ENCODE data around the gene SCN7A.
"Not testable (repeated sequence)": the region's sequence is repeated elsewhere in the genome, so short reads cannot be mapped to it uniquely, and the experiment has no call there.

Gene SCN7A

DNA sequence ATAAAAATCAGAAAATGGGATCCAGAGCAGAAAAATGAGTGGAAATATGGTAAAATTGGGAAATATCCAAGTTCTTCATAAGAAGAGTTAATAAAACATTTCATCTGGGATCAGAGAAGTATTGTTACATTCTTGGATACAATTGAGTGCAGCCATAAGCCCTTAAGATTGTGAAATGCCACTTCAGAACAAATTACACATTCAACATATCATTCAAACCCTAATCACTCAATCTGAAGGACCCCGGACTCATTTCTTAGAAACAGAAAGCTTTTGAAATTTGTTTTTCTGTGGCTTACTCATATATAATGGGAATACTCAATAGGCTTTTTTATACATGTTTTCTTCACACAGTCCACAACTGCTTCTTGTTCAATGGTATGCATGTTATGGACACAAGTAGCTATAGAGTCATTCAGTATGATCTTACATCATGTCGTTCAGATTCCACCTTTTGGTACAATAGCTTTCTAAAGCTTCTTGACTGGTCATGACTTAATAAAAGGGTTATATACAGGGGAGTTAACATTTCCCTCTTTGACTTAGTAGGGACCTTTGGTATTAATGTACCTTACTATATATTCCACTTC lies 39.9 kb downstream of the SCN7A start:
- DNase-seq (ENCODE audit: low read depth), result no peak

DNA sequence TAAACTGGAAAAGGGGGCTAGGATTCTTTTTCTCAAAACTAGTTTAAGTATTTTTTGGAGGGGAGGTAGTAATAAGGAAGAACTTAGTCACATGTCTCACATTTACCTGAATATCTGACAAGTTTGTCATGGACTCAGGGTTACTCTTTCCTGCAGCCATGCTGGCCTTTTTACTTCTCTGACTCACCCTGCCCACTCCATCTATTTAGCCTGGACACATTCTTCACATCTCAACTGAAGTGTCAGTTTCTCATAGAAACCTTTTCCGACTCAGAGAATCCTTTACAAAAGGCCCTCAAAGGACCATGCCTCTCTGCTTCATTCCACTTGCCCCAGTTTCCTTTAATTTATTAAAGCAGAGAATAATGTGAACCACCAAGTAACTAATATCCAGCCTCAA lies 42.6 kb downstream of the SCN7A start:
- DNase-seq (ENCODE audit: low read depth), result no peak

DNA sequence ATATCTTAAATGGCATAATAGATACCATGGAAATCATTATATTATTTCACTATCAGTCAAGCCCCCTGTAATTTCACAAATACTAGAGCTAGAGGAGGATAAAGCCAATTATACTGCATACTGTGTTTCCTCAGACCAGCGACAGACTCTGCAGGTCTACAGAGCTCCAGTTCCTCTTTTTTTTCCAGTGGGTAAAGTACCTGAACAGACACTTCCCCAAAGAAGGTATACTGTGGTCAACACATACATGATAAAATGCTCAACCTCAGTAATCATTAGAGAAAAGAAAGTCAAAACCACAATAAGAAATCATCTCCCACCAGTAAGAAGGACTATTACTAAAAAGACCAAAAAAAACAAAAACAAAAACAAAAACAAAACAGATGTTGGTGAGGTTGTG lies 44.6 kb downstream of the SCN7A start:
- no peak for DNase-seq (ENCODE audit: low read depth)

DNA sequence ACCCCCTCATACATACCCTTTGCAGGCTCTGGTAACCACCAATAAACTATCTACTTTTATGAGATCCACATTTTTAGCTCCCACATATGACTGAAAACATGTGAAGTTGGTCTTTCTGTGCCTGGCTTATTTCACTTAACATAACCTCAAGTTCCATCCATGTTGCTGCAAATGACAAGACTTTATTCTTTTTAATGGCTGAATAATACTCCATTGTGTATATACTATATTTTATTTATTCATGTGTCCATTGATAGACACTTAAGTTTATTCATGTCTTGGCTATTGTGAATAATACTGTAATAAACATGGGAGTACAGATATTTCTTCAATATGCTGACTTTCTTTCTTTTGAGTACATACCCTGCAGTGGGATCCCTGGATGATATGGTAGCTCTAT lies 45.9 kb downstream of the SCN7A start:
- DNase-seq (ENCODE audit: low read depth), result no peak

DNA sequence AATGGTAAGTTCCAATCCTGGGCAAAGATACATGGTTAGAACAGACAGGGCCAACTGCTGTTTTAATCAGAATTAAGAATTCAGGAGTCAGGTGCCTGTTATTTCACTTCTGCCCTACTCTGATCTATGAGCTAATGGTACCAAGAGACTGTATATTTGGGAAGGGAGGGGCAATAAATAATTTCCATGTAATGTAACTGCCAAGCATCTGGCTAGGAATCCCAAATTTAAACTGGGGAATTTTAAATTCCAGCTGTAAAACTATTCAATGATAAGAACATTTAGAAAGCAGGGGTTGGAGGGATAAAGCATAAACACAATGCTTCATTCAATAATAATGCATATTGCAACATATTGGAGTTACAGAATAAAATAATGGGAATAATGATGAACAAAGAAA lies 49.7 kb downstream of the SCN7A start:
- DNase-seq (ENCODE audit: low read depth), result no peak

DNA sequence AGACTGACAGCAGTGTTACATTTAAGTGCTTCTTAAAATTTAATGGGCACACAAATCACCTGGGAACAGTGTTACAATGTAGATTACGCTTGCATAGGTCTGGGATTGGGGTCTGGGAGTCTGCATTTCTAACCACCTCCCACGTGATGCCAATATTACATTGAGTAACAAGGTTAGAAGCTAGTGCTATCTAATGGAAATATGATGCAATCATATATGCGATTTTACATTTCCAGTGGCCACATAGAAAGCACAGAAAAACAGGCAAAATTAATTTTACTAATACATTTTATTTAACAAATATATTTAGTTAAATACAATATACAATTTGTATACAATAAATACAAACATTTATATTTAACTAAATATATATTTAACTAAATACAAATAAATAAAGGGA lies 53.7 kb downstream of the SCN7A start:
- DNase-seq (ENCODE audit: low read depth), result no peak

DNA sequence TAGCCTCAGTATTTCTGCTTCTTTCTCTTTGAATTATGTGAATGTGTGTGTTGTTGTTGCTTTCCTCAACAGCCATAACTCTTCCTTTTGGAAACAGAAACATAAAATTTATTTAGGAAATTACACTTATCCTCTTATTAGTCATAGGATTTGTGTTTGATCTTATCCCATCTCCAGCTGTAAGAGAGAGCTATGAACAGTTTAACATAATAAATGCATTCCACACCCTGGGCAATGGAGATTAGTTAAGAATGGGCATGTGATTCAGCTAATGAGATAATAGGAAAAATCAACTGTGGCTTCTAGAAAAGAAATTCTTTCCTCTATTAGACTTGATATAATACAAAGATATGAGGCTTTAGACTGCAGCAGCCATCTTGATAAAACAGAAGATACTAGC lies 55.0 kb downstream of the SCN7A start:
- DNase-seq (ENCODE audit: low read depth), result no peak

DNA sequence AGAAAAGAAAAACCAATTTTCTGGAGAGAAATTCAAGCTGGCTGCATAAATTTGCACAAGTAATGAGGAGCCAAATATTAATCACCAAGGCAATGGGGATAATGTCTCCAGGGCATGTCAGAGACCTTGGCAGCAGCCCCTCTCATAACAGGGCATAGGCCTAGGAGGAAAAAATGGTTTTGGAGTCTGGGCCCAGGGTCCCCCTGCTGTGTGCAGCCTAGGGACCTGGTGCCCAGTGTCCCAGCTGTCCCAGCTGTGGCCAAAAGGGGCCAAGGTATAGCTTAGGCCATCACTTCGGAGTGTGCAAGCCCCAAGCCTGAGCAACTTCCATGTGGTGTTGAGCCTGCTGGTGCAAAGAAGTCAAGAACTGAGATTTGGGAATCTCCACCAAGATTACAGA lies 57.1 kb downstream of the SCN7A start:
- DNase-seq (ENCODE audit: low read depth), result no peak

DNA sequence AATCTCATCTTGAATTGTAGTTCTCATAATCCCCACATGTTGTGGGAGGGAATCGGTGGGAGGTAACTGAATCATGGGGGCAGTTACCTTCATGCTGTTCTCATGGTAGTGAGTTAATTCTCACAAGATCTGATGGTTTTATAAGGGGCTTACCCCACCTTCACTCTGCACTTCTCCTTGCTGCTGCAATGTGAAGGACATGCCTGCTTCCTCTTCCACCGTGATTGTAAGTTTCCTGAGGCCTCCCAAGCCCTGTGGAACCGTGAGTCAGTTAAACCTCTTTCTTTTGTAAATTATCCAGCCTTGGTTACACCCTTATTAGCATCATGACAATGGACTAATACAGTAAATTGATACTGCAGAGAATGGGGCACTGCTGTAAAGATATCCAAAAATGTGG lies 57.9 kb downstream of the SCN7A start:
- DNase-seq (ENCODE audit: low read depth), result no peak

DNA sequence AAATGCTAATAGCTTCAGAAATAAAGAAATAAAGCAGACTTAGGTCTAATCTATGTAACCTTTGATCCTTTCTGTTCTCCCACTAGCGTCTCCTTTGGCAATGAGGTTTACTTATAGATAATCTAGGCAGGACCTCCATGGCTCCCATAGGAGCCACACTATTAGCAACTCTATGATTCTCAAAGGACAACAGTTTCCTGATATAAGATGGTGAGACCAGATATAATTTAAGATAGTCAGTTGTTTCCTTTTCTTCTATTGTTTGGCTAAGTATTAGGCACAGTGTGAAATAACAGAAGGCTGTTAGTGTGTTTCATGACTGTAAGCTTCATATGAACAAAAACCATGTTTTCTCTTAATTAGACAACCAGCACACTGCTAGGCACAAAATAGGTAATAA lies 59.6 kb downstream of the SCN7A start:
- DNase-seq (ENCODE audit: low read depth), result no peak

DNA sequence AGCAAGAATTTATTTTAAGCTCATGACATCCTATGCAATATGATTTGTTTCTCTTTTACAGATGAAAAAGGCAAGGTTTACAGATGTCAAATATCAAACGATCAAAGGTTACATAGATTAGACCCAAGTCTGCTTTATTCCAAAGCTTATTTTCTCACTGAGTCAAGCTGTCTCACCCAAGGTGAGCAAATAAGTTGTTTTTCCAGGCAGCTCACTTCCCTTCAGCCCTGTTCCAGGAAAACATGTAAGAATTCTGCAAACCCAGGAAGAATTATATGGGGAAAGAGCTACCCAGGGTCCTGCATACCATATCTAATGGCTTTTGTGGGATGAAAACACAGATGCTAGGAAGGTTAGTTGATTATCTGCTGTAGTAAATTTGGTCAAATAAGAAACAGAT lies 60.6 kb downstream of the SCN7A start:
- no peak for DNase-seq (ENCODE audit: low read depth)

DNA sequence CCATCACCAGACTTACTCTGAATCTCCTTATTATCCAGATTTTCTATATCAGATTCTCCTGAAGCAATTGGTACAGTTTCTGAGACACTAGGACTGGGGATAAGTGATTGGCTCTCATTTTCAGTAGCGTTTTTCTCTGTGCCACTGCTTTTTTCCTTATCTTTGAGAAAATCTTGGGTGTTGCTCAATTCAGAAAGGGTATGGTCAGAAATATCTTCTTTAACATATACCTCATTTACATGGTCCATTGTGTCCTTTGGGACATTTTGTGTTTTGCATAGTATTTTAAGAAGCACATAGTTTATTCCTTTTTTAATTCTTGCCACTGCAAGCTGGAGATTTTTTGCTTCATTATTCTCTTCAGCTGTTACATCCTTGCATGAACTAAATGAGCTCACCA lies 61.7 kb downstream of the SCN7A start:
- no peak for DNase-seq (ENCODE audit: low read depth)

DNA sequence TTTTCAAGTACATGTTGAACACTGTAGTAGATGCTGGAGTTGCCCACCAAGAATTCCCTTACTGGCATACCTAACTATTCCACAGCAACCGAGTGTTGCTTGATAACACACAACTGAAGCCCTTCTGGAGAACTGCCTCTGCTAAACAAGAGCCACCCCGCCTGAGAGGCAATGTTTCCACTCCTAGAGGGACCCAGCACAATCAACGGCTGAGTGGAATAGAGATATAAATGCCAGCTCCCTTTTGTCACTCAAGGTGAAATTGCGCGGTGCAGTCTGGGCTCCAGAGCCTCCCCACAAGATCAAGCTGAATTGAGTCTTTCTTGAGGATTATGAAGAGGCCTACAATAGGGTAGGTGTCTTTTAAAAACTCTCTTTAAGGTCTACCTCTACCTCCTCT lies 69.2 kb downstream of the SCN7A start:
- DNase-seq (ENCODE audit: low read depth), result no peak

DNA sequence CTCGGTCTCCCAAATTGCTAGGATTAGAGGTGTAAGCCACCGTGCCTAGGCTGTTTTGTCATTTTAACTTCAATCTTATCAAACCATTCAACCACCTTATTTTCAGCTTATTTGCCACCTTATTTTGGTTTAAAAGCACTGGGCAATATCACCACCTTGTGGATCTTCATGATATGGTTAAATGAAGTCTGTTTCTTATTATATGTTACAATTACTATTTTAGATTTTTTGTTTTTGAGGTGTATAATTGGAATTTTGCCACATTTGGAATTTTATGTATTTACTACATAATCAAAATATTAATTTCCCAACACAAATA lies 74.5 kb downstream of the SCN7A start:
- DNase-seq (ENCODE audit: low read depth), result peak; percentile 37

DNA sequence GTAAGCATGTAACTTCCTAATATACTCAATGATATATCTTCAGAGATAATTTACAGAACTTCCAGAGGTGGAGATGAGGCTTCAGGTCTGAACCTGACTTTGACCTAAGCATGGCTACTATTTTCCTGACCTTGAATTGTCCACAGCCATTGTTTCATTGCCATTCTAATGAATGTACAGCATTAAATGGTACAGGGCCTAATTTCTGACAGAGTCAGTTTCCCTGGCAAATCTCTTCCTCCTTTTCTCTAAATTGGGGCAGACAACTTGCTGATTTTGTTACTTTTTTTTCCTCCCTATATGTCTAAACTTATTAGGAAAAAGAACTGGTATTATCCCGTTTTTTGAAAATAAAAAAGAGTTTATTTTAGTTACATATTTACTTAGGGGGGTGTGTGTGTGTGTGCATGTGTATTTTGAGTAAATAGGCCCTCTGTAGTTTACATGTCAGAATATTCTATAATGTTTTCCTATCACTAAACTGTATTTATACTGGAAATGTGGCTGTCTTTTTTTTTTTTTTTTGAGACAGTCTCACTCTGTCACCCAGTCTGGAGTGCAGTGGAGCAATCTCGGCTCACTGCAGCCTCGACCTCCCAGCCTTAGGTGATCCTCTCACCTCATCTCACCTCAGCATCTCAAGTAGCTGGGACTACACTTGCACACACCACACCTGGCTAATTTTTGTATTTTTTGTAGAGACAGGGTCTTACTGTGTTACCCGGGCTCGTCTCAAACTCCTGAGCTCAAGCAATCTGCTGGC lies 75.0 kb downstream of the SCN7A start:
- no peak for DNase-seq (ENCODE audit: low read depth)

DNA sequence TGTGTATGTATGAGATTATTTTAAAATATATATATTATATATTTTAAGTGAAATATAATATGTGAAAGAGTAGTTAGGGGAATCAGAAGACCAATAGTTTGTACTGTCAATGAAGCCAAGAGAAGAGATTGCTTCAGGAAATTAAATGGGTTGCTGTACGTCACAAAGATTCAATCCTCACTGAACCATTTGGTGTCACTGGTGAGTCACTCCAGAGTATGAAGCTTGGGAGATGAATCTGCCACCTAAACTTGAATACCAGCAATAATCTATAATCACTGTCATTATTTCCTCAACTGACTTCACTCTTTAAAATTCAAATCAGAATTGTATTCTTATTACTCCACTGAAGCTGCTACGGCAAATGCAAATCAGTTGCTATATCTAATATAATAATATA lies 76.4 kb downstream of the SCN7A start:
- peak; percentile 23 for DNase-seq (ENCODE audit: low read depth)

DNA sequence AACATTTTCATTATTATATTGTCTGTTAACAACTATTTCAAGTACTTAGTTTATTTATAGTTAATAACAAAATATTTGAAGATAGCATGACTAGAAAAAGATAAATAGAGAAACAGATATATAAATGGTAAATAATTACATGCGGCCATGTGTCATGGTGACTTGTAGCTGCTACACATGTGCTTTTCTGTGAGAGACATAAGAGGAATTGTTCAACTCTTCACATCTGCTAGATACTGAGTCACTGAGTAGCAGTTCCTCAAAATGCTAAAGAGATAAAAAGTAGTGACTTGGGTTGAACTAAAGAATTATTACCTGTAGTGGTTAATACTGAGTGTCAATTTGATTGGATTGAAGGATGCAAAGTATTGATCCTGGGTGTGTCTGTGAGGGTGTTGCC lies 80.8 kb downstream of the SCN7A start:
- DNase-seq (ENCODE audit: low read depth), result no peak

DNA sequence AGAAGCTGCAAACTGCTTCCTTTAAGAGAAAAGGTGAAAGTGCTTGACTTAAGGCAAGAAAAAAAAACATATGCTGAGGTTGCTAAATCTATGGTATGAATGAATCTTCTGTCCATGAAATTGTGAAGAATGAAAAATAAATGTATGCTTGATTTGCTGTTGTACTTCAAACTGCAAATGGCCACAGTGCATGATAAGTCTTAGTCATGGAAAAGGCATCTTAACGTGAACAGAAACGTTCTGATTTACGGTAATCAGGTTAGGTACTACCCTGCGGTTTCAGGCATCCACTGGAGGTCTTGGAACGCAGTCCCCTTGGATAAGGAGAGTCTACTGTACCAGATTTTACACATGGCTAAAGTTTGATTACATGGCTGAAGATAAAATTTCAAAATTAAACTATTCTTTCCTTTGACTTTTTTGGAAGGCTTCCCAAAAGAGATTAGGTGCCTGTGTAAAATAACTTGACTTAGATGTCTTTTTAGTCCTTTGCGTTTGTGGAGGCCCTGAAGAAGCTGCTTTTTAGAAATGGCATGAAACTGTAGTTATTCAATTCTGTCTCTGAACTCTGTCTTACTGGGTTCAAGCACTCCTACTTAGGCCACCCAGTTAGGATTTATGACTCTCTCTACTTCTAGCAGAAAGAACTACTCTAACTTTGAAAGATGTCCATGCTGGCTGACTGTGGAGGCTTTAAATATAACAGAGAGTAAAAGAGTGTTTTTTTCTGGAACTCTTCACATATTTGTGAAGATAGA lies 82.4 kb downstream of the SCN7A start:
- DNase-seq (ENCODE audit: low read depth), result peak; percentile 48

DNA sequence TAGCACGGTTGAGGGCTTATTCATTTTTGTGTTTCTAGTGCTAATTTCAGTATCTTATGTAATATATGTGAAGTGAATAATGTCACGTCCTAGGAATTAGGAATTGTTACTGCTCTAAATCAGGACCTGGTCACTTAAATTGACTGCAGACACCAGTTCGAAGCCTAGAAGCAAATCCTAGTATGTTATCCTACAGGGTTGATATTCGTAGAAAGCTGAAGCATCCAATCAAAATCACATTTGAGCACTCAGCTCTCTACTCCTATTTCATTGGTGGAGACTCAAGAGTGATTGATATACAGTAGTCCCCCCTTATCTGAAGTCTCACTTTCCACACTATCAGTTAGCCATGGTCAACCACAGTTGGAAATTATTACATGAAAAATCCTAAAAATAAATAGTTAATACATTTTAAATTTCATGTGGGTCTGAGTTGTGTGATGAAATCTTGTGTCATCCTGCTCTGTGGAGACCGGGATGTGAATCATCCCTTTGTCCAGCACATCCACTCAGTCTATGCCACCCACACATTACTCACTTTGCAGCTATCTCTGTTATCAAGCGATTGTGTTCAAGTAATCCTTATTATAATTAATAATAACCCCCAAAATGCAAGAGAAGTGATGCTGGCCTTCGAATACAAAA lies 83.1 kb downstream of the SCN7A start:
- DNase-seq (ENCODE audit: low read depth), result peak; percentile 90

DNA sequence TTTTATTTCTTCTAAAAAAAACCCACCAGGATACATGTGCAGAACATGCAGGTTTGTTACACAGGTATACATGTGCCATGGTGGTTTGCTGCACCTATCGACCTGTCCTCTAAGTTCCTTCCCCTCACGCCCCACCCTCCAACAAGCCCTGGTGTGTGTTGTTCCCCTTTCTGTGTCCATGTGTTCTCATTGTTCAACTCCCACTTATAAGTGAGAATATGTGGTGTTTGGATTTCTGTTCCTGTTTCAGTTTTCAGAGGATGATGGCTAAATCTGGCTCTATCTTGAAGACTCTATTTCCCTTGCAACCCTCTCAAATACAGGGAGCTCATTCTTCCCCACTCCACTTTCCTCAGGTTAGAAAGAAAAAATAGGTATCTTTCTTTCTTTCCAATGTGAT lies 86.3 kb downstream of the SCN7A start:
- DNase-seq (ENCODE audit: low read depth), result not testable (repeated sequence)

DNA sequence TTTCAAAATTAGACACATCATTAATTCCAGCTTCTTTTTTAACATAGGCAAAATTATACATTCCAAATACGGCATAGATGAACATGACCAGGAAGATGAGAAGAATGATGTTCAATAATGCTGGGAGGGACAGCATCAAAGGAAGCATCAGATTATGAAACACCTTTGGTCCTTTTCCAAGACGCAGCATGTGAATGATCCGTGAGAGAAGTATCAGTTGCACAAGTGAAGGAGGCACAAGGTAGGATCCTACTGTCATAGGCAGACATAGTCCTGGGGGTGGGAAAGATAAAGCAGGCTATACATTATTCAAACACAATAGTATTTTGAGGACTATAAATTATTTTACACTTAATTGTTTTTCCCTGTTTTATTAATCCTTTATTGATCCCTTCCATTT lies 87.7 kb downstream of the SCN7A start:
- DNase-seq (ENCODE audit: low read depth), result no peak

DNA sequence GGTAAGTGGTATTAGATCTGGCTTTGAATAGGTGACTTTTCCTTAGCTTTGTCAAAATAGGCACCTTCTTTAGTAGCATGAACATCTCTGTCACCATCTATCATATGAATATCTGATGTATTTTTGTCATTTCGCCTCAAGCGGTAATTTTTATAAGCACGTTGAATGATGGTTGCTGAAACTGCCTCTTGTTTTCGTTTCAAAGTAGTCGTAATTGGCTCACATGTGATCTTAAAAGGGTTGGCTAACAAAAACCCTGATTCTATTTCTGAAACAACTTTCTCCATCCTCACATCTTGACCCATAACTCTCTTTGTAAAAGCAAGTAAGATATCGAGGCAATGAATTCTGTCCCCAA lies 88.5 kb downstream of the SCN7A start:
- no peak for DNase-seq (ENCODE audit: low read depth)
